GM21786 (cell line): ENCODE results near the gene SLC37A3.
"Not testable (repeated sequence)": the region's sequence is repeated elsewhere in the genome, so short reads cannot be mapped to it uniquely, and the experiment has no call there.

Experiments used
- ATAC-seq: cut with Tn5 transposase; IDR thresholded peaks from one replicate; pipeline ENCODE4 v1.9.1; 2021; ENCODE audit not compliant: unreplicated experiment

Gene SLC37A3

GRCh38 chr7:140315498-140316164 is 82.7 kb downstream of the SLC37A3 start:
- no peak for ATAC-seq

DNA sequence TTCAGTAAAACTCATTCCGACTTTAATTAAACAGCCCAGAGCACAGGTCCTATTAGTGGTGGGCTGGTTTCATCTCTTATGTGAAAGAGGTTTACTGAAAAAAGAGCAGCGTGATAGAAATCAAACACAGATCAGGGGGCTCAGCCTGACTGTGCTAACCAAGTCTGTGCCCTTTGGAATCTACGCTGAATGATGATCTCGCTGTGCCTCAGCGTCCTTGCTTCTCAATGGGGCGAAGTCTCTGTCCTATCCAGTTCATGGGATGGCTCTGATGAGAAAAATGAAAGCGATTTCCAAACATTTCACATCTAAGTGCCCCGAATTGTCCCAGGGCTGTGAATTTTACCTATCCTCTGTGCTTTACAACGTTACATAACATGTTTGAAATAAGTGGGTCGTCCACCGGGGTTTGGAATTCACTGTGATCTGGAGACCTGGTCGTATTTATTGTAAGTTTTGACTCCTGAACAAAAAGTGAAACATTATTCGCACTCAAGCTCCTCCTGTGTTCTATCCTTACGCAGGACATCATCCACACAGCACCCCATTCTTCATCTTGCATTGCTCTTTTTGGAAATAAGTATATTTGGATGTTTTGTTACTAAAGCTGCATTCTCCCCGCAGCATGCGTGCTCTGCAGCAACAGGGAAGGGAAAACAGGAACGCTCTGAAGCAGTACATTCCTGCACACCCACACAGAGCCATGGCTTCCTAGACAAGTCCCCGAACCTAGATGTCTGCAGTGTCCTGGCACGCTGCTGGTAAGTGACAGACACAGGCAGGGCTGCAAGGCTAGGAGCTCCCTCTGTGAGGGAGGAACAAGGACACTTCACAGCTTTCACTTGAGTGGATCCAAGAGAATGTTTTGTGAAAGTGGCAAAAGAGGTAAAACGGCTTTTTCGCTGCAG is 83.5 kb downstream of the SLC37A3 start:
- ATAC-seq: no peak

DNA sequence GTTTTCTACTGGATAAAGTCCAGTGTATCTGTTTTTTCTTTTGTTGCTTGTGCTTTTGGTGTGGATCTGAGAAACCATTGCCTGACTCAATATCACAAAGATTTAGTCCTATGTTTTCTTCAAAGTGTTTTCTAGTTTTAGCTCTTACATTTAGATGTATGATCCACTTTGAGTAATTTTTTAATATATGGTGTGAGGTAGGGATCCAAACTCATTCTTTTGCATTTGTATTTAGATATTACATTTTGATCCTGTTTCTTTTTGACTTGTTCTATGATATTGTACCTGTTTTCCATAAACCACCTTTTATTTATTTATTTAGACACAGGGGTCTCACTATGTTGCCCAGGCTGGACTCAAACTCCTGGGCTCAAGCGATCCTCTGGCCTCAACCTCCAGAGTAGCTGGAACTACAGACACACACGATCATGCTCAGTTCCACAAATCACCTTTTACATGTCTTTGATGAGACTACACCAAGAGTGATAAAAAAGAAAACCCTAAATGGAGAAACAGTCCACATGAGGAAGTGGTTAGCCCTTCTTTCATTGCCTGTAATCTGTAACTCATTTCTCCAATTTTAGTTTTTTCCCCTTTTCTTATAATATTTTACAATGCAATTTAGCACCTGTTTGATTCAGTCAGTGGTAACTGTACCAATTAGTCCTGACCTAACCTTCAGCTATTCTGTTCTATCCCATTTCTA is 86.0 kb downstream of the SLC37A3 start:
- no peak for ATAC-seq

GRCh38 chr7:140311128-140311527 is 87.2 kb downstream of the SLC37A3 start:
- ATAC-seq: not testable (repeated sequence)

- no peak for ATAC-seq
Measured at GRCh38 chr7:140310337-140311002, 87.9 kb downstream of the SLC37A3 start.

DNA sequence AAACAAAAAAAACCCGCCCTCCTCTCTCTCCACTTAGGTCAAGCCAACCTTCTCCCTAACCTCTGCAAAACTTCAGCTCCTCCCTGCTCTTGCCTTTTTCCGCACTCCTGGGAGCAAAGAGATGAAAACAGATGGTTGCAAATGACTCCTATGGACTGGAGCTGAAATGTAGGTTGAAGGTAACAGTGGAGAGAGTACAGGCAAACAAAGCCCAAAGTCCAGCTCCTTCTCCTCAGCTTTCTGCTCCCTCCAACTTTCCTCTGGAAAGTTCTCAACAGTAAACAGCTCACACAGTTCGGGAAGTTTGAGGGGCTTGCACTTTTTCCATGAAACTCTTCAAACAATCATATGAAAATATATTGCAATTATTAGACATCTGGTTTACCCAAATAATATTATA is 90.3 kb downstream of the SLC37A3 start:
- no peak for ATAC-seq

- ATAC-seq: peak; percentile 56
Measured at GRCh38 chr7:140304191-140304799, 94.0 kb downstream of the SLC37A3 start.

- ATAC-seq: no peak
Measured at GRCh38 chr7:140300243-140301136, 97.8 kb downstream of the SLC37A3 start.

- no peak for ATAC-seq
Measured at GRCh38 chr7:140298213-140298612, 100.1 kb downstream of the SLC37A3 start.

GRCh38 chr7:140297192-140297591 is 101.1 kb downstream of the SLC37A3 start:
- no peak for ATAC-seq

DNA sequence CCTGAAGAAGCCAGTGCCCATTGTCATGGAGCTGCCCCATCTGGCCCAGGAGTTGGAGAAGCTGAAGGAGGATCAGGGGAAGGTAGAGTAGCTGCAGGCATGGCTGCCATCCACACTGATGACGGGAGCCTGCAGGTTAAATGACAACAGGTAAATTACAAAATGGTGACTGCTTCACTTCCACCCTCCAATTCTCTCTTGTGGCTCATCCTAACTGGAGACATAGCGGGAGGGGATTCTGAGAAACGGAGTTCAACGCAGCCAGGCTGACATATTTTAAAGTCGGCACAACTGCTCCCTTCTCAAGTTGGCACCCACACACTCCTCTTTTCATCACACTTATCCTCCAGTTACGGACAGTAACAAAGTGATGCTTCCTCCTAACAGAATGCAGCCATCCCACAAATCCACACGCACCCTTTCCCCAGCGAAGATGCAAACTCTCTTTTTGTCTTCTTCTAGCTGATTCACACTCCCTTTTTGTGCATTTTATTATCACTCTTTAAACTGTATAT is 103.0 kb downstream of the SLC37A3 start:
- no peak for ATAC-seq

DNA sequence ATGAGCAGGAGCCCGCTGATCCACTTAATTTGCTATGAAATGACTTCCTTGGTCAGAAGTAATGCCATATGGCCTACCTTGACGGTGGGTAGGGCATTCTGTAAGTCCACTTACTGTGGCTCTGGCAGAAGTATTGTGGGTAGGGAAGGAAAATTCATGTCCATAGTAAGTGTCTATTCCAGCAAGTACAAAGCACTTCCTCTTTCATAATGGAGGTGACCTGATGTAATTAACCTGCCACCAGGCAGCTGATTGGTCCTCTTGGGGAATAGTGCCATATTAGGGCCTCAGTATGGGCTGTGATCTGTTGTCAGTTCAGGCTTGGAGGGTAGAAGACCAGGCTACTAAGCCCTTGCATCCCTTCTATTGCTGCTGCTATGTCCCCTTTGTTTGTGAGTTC is 103.9 kb downstream of the SLC37A3 start:
- no peak for ATAC-seq

DNA sequence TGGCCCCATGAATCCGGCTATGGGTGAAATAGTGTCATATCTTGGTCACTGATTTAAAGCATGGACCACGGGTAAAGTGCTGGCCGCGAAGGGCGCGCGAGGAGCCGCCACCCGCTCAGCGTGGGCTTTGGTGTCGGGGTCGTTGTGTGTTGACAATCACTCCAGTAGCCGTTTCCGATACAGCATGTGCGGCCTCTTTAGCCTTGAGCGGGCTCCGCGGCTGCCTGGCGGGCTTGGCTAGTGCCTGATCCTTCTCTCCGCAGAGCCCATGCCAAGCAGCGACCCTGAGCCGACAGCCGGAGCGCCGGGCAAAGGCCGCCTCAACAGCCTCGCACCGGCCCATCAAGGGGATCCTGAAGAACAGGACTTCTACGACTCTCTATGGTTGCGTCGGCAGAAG is 105.9 kb downstream of the SLC37A3 start:
- ATAC-seq: no peak

GRCh38 chr7:140289804-140290203 is 108.5 kb downstream of the SLC37A3 start:
- ATAC-seq: no peak

- no peak for ATAC-seq
Measured at GRCh38 chr7:140287988-140288387, 110.3 kb downstream of the SLC37A3 start.

GRCh38 chr7:140285938-140286337 is 112.4 kb downstream of the SLC37A3 start:
- no peak for ATAC-seq

DNA sequence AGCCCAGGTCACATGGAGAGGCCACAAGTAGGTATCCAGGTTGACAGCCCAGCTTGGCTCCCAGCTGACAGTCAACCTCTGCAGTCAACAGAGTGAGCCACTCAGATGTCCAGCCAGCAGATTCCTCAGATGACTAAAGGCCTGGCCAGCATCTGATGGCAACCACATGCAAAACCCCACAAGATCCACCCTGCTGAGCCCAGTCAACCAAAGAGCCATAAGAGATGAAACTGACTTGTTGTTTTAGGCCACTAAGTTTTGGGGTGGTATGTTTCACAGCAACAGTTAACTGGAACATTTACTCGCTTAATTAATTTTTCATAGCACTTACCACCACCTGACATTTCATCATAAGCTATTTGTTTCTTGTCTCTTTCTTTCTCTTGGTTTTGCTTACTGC is 114.3 kb downstream of the SLC37A3 start:
- ATAC-seq: no peak
